HG03064 (cell line): Measurements from ENCODE around the gene BOLA1.
"Not testable (repeated sequence)": the region's sequence is repeated elsewhere in the genome, so short reads cannot be mapped to it uniquely, and the experiment has no call there.

Experiments used
- ATAC-seq: cut with Tn5 transposase; IDR thresholded peaks from one replicate; pipeline ENCODE4 v1.9.1; 2021; ENCODE audit warnings: low read depth; ENCODE audit not compliant: unreplicated experiment

BOLA1 gene

DNA sequence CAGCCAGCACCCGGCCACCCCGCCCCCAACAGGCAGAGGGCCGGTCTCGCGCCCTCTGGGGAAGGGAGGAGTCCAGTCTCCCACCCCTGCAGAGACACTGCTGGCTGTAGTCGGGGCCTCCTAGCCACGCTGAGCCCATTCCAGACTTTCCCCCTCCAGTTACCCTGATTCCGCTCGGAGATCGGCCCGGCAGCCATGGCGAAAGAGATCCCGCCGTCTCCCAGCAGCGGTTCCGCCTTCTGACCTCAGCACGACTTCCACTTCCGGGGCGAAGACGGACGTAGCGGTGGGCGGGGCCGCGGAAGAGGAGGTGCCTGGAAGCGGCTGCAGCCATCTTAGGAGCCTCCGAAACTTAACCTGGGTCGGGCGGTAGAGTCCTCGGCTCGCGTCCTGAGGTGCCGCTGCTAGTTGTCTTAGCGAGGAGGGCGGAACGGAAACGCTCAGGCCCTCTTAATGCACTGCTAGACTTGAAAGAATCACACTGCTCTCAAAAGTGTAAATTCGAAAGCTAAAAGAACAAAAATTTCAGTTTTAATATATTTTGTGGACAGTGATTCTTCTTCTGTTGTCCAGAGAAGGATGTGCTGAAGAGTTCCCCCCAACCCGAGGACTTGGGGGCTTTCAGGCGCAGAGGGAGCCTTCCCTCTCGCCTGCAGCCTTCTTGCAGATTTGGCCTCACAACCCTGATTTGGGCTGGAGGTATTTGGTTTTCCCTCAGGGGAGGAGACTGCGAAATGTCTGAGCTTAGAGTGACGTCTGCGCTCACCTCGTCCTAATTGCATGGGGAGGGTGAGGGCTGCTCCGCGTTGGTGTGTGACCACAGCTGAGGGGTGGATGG lies 28.4 kb downstream of the BOLA1 start, which contains the start of gene SF3B4:
Gene SF3B4, minus strand, starts transcription at position 241 of the 838 bp plus-strand sequence. Its CDS starts 44 bp downstream, at position 197.
- ATAC-seq: peak; percentile 94

DNA sequence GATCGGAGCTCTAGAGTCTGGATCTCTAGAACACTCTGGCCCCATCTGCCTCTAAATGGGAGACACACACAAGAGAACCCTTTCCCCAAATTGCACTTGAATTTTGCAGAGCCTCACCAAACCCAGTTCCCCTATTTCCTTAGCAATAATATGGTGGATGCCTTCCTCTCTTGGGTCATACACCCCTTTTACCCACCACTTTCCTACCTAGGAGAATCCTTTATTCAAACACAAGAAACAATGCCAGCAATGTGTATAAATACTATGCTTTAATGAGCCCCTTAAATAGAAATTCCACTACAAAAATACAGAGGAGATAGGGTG lies 29.0 kb downstream of the BOLA1 start:
- no peak for ATAC-seq

DNA sequence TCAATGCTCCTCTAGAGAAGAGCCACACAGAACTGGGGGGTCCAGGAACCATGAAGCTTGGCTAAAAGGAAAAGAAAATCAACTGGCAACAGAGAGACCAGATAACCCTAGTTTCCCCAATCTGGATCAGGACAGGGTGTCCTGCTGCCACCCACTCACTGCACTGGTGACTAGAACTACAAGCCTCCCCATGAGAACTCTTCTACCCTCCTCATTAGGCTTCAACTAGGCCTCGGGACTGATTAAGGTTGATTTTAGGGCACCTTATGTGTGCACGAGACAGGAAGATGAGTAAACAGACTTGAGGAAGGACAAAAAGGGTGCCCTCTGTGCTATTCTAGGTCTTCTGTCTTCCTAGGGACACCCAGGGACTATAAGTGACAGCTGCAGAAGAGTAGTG lies 30.5 kb downstream of the BOLA1 start:
- no peak for ATAC-seq

DNA sequence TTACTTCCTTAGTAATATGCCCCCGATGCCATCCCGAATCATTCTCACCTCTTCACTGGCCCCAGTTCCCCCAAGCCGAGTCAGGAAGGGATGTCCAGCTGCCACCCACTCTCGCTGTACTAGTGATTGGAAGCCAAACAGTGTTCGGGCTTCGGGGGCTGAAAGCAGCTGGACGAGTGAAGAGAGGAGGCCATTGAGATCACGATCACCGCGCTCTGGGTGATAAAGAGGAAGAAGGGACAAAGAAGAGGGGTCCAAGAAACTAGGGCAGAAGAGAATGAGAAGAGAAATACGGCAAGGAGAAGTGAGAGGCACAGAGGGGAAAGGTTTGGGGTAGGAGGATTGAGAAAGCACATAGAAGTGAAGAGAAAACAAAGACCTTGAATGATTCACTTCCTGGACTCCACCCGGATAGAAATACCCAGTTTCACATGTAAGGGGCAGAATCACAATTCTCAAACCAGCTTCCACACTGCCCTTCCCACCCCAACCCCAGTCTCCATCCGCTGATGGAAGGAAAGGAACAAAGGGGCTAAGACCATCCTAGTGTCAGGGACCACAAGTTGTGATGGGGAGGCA lies 31.9 kb downstream of the BOLA1 start:
- no peak for ATAC-seq

- no peak for ATAC-seq
These were observed 33.1 kb downstream of the BOLA1 start for GRCh38 chr1:149932474-149932873.

DNA sequence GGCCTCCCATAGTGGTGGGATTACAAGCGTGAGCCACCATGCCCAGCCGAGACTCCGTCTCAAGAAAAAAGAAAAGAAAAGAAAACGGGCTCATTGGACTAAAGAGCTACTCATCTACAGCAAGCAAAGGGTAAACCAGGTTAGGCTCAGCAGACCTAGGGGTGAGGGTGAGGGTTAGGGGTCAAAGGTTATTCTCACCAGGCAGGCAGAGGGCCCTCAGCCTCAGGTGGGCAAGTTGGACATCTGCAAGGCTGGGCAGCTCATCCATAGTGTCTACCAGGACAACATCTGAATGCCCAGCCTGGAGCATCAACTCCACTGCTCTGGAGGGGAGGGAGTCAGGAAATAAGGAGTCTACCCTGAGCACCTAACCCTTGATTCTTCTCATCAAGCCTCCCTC lies 33.8 kb downstream of the BOLA1 start:
- ATAC-seq: no peak

DNA sequence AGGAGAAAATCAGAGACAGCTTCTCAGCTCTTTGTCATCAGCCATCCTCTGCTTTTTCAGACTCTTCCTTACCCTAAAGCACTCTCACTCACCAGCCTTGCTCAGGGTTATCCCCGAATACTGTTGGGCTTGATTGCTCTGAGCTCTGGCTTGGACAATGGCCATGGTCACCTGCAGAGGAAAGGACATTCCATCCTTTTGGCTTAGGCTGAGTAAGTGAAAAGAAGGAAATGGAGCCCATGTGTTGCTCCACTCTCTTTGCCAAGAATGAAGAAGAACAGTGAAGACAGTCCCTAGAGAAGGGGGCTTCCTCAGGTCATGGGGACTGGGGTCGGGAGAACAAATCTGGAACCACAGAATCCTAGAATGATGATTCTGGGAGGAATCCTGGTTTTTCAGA lies 35.0 kb downstream of the BOLA1 start:
- no peak for ATAC-seq

DNA sequence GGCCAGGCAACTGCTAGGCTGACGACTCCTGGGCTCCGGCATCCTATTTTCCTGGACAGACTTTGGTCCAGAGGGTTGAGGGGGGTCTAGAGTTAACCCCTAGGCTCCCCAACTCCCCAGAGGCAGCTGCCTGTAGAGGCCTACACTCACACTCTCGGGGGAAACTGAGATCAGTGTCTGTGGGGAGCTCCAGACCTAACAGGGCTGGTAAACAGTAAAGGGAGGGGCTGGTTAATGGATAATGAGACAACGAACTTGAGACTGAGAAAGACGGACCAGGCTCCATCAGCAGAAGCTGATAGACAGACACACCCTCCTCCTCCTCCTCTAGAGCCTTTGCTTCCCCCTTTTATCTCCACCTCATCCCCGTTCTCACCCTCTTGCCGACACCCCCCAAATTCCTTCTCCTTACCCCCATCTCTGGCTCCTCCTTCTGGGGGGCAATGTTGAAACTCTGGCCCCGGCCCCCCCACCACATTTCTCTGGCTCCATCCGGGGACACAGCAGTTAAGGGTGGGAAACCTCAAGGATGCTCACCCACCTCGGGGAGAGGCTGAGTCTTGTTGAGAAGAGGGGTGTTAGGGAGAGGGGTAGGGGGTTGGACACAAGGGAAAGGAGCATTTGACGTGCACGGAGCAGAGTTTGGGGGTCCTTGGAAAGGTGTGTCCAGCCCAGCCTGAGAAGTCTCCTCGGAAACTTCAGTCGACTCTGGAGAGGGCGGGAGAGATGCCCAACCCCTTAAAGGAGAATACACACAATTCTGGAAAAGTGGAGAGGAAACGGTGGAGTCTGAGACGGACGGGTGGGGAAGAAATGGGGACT lies 37.0 kb downstream of the BOLA1 start, which contains the start of gene MTMR11:
Gene MTMR11, minus strand, starts transcription at position 710 of the 822 bp plus-strand sequence. Its CDS starts 232 bp downstream, at position 478.
- no peak for ATAC-seq

GRCh38 chr1:149936992-149937705 lies 37.8 kb downstream of the BOLA1 start:
- ATAC-seq: no peak

GRCh38 chr1:149937759-149938158 lies 38.4 kb downstream of the BOLA1 start:
- ATAC-seq: no peak

GRCh38 chr1:149938668-149939003 lies 39.3 kb downstream of the BOLA1 start:
- not testable (repeated sequence) for ATAC-seq

DNA sequence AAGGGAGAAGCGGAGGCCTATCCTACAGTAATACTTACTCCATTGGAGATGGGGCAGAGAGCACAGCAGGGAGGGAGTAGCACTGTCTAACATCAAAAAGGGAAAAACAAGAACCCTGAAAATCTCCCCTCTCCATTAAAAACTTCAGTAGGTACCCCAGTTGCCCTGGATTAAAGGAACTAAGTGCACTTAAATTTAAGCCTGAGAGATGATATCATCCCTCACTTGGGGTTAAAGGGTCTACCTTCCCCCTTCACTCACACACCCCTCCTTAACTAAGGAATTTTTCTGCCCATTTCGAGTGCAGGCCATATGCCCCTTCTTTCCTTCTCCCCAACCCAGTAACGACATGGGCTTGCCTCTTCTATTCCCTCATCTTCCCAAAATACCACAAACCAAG lies 41.1 kb downstream of the BOLA1 start:
- no peak for ATAC-seq

DNA sequence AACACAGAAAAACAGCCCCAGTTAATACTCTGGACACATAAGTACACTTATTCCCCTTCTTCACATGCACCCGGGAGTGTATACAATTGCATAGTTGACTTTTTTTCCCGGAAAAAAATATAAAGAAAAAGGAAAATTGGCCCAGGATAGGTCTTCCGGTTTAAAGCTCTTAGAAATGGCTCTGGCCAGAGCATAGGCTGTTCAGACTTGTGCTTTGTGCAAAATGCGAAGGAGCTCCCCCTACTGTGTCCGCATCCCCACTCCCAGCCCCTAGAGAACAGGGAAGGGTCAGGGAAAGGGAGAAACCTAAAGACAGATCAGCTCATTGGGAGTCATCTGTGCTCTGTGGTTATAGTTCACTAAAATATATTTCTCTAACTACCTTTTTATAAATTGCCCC lies 42.8 kb downstream of the BOLA1 start:
- no peak for ATAC-seq

DNA sequence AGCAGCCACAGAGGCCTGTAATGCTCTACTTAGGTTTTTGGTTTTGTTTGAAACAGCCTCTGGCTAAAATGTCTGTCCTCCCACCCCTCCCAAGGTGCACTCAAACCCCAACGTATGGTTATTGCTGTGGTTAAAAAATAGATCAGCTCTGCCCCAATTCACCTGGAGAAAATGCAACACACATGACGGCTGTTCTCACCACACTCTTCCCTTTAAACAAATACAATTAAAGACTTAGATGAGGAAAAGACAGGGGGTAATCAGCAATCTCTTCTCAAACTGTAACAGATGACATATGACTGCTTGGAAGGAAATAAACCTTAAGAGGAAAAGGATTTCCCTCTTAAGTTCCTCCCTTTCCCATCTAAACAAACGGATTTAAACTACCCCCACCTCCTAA lies 43.5 kb downstream of the BOLA1 start:
- ATAC-seq: no peak

- no peak for ATAC-seq
These were observed 45.8 kb downstream of the BOLA1 start for GRCh38 chr1:149945206-149945605.

GRCh38 chr1:149949911-149950310 lies 50.5 kb downstream of the BOLA1 start:
- no peak for ATAC-seq
